Activated naive CD4-positive, alpha-beta T cell treated with anti-CD3 and anti-CD28 coated beads, Interleukin-2, amount 50 U/mL, for 72 hours (primary cell): Measurements from ENCODE around the gene CPLX4. TPM values are rescaled to one million over a fixed set of nuclear protein-coding genes. Genes with fewer than 3 reads are reported as not detected.

Source experiments
- ATAC-seq, 2 donors: fragments of 150-1000 bp; cut with Tn5 transposase; 2 replicates each; pipeline ENCODE4 v1.10.0; 2021; ENCODE audit warnings: mild to moderate bottlenecking in 2 of 2, moderate library complexity in 2 of 2
- DNase-seq, 2 donors: peaks; one replicate each; pipeline ENCODE4 v3.0.0; 2021 to 2022; ENCODE audit warnings: low spot score in 2 of 2
- H3K27ac Mint-ChIP-seq, 2 donors: one replicate each; pipeline ENCODE4 v1.8.0; 2022; ENCODE audit warnings: mild to moderate bottlenecking in 2 of 2, mixed read lengths in 2 of 2
- H3K36me3 Mint-ChIP-seq, 2 donors: one replicate each; pipeline ENCODE4 v1.8.0; 2022; ENCODE audit warnings: mixed read lengths in 2 of 2
- H3K9me3 Mint-ChIP-seq, 2 donors: one replicate each; pipeline ENCODE4 v1.8.0; 2022; ENCODE audit warnings: mixed read lengths in 2 of 2
- total RNA-seq, 2 donors: library from RNA; stranded (reverse); gene quantifications; one replicate each; pipeline ENCODE4 v1.2.3, GENCODE V29; 2022

The CPLX4 gene, protein sequence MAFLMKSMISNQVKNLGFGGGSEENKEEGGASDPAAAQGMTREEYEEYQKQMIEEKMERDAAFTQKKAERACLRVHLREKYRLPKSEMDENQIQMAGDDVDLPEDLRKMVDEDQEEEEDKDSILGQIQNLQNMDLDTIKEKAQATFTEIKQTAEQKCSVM
- total RNA-seq = not detected

DNA sequence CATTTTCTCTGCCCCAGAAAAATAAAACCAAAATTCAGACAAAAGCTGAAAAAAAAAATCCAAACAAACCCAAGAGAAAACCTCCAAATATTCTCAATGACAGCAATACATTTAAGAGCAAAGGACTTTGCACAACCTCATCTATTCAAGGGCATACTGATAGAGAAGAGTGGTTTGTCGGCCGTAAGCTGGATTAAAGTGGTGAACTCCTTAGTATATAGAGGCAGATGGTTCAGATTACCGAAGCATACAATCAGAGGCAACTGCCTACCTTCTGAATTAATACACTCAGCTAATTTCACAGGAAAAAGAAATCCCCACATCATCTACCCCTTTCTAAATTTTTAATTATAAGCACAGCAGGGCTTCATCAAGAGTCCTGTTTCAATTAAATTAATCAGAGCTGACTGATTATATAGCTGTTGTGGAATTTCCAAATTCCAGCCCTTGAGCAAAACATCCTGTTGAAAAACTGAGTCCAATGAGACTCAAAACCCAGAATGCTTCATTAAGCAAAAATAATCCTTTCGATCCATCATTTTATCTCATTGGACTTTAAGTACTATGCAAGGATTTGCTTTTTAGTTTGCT is at the start of gene CPLX4:
Gene CPLX4, minus strand, starts transcription at position 190 of the 591 bp plus-strand sequence. Its CDS starts 187 bp downstream, at position 3.
- DNase-seq (no peak), ATAC-seq (no peak)
- no peaks in the 10 kb centered on the region for H3K9me3 Mint-ChIP-seq
- no peak within 1 kb of the TSS for H3K27ac Mint-ChIP-seq
- H3K36me3 Mint-ChIP-seq = no peaks in the 10 kb centered on the region

DNA sequence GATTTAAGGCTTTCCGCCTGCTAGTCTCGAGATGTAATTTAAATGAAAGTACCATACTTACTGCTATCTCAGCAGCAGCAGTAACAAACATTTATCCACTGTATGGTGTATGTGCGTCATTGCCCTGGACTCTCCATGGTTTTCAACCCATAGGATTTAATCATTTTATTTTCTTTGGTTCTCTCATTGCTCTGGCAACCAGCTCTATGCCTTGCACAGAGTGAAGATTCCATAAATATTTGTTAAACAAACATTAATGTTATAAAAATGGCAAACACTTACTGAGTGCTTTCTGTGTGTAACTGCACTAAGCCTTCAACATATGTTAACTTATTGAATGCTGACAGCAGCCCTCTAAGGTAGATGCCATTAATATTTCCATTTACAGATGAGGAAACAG is 41.9 kb upstream of the CPLX4 start:
- ATAC-seq = no peak
- Mint-ChIP-seq H3K9me3 (no peaks in the 10 kb centered on the region), H3K27ac (no peak overlapping the region), H3K36me3 (peaks cover 21% of the 10 kb centered on the region in 2 donors)
- DNase-seq = no peak

DNA sequence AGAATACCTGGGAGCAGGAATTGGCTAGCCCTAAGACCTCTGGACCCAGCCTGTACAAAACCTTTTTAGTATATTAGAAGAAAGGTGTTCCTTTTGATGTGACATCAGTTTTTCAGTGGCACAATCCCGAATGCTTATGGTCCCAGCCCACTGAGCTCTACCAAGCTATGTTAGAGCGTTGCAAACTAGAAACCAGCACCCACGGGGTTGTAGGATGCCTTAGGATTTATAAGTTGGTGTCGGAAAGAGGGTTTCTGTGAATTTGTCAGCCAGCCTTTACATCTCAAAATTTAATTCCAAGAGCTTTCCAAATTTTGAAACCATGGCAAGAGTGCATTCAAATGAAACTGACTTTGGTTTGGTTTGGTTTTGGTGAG is 41.1 kb upstream of the CPLX4 start:
- peaks cover 21 to 29% of the 10 kb centered on the region in 2 donors for H3K36me3 Mint-ChIP-seq
- DNase-seq (no peak), ATAC-seq (peak; percentile 4 to 30)
- no peaks in the 10 kb centered on the region for H3K9me3 Mint-ChIP-seq
- peak overlapping the region in 1 of 2 donors; percentile 97 for H3K27ac Mint-ChIP-seq

DNA sequence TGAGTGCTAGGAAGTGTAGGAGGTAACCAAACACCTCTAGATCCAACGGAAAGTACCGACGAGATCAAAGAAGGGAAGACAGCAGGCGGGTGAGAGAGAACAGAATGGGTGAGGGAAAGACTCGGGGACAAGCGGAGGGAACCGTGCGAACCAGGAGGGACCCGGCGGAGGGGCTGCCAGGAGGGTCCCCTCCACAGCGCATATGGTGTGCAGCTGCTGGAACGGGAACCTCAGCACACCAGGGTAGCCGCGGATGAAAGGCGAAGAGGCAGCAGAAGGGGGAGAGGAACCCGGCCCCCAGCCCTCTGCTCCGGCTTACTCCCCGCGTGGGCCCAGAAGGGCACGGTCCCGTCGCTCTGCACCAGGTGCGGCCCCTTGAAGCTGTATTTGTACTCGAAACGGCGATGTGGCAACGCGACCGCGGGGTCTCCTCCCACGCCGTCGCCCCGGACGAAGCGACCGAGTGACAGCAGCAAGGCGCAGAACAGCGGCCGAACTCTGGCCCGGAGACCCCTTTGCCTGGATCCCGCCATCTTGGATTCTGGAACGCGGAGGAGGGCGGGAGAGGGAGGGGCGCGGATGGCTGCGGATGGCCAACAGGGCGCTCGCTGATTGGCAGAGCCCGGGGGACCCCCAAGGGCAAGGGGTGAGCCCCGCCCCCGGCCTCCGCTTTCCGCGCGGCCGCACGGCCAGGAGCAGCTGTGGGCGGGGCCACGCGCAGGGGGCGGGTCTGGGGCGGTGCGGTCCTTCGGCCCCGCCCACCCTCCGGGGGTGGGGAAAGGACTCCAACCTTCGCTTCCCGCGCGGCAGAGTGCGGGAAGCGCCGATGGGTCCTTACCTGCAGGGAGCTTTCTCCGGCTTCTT is 40.5 kb upstream of the CPLX4 start, which contains the start of gene LMAN1:
Gene LMAN1, minus strand, starts transcription at position 554 of the 864 bp plus-strand sequence. Its CDS starts 21 bp downstream, at position 533.
- peaks cover 21 to 31% of the 10 kb centered on the region in 2 donors for H3K36me3 Mint-ChIP-seq
- no peaks in the 10 kb centered on the region for H3K9me3 Mint-ChIP-seq
- ATAC-seq = peak; percentile 92 to 93
- peak within 1 kb of the TSS; percentile 95 to 97 for H3K27ac Mint-ChIP-seq
- DNase-seq = peak; percentile 95 to 96

DNA sequence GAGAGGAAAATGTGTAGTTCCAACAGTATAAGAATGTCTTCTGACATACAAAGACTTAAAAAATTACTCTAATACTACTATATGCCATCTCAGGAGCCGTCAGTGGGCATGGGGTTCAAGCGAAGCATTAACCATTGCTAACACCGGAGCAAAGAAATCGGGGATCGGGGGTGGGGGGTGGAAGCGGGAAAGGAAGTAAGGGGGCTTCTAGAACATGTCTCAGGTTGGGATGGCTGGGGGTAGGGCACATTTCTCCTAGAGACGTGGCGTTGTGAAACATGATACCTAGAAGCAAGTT is 39.9 kb upstream of the CPLX4 start:
- H3K27ac Mint-ChIP-seq = peak overlapping the region; percentile 95 to 97
- ATAC-seq (no peak), DNase-seq (no peak)
- H3K36me3 Mint-ChIP-seq = peaks cover 22 to 32% of the 10 kb centered on the region in 2 donors
- H3K9me3 Mint-ChIP-seq = no peaks in the 10 kb centered on the region

DNA sequence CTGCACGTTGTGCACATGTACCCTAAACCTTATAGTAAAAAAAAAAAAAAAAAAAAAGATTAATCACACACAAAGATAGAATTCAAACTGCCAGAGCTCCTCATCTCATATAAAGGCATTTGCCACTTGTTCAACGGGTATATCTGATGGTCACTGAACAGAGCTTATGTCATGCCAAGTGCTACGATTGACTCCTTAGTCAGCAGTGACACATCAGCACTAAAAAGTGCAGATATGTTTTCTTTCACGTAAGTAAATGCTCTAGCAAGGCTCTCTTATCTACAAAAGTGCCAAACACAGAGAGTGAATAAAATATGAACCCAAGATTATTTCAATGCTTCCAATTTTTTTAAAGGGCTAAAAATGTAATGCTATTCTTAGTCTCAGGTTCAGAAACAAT is 39.5 kb upstream of the CPLX4 start:
- no peak for DNase-seq
- Mint-ChIP-seq H3K27ac (peak overlapping the region; percentile 95 to 97), H3K36me3 (peaks cover 26 to 37% of the 10 kb centered on the region in 2 donors), H3K9me3 (no peaks in the 10 kb centered on the region)
- ATAC-seq = no peak

DNA sequence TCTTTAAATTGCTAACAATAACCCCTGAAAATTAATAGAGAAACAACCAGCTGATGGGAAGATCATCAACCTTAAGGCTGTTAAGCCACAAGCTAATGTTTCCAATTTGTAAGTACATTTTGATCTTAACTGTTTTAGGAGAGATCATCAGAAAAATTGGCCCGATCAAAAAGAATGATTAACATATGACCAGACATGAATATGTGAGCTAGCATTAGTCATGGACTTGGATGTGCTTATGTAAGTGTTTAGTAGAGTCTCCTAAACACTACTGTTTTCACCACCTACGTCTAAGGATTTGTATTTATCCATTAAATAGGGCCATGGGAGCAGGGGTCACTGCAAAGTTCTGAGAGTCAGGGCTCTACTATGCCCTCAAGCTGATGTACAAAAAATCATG is 36.3 kb upstream of the CPLX4 start:
- no peak overlapping the region for H3K27ac Mint-ChIP-seq
- H3K9me3 Mint-ChIP-seq = no peaks in the 10 kb centered on the region
- H3K36me3 Mint-ChIP-seq = peaks cover 37 to 56% of the 10 kb centered on the region in 2 donors
- ATAC-seq (no peak), DNase-seq (no peak)

DNA sequence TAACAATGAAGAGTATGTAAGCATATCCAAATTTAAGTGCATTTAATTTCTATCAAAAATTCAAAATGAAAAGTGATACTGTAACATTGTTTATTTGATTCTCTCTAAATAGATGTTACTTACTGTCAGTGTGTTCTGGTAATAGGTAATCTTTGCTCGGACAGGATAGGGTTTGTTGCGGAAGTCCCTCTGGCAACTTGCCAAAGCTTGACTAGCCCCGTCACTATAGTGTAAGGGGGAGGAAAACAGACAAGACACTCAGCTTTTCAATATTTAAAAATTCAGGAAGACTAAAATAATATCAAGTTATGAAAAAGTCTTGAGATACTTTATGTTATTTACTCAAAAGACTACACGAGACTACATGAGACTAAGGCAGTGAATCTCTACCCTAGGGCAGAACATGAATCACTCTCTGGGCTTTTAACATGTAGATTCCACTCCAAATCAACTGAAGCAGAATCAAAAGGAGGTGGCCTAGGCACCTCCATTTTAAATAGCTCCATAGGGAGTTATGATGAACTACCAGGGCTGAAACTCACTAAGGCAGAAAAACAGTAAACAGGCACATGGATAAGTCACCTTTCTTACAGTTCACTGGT is 34.7 kb upstream of the CPLX4 start:
- Mint-ChIP-seq H3K9me3 (no peaks in the 10 kb centered on the region), H3K27ac (no peak overlapping the region), H3K36me3 (peaks cover 39 to 67% of the 10 kb centered on the region in 2 donors)
- ATAC-seq (no peak), DNase-seq (no peak)

DNA sequence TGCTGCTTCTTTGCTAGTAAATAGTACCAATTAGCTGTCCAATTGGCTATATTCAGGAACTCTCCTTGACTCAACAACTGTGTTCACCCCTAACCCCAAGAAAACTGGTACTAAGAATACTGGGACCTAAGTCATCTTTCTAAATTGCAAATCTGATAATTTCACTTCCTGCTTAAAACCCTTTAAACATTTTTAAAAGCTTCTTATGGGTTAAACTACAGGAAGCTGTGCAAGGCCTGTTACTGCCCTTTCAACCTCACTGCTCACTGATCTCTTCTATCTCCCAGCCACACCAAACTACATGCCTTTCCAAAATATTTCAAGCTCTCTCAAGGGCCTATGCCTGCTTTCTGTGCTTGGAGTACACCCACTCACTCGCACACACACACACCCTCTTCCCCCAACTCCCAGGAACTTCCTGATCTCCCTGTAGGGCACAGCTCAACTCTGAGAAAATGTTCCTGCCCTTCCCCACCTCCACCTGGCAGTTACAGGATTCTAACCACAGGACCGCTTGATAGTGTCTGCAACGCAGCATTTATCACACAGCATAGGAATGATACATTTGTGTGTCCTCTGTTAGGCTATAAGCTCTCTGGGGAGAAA is 33.9 kb upstream of the CPLX4 start:
- Mint-ChIP-seq H3K9me3 (no peaks in the 10 kb centered on the region), H3K27ac (peak overlapping the region in 1 of 2 donors; percentile 53), H3K36me3 (peaks cover 36 to 70% of the 10 kb centered on the region in 2 donors)
- DNase-seq (no peak), ATAC-seq (peak in 1 of 2 donors; percentile 69)

DNA sequence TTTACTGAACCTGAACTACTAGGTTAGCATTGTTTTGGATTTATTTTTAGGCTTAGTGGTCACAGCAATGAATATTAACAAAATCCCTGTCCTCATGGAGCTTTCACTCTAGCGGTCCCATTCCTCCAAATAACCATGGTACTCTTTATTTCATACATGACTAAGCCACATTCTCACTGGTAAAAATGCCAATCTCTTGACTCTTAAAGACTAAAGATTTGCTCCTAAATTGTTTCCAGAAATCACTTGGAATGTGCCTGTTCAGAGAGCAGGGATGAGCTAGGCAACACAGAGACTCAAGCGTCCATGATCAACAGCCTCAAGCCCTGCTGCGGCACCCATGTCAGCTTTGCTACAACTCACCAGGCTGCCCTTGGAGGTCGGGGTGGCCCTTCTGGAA is 27.1 kb upstream of the CPLX4 start:
- DNase-seq (no peak), ATAC-seq (no peak)
- Mint-ChIP-seq H3K9me3 (peaks cover 9% of the 10 kb centered on the region in 2 donors), H3K27ac (peak overlapping the region in 1 of 2 donors; percentile 54), H3K36me3 (peaks cover 61 to 83% of the 10 kb centered on the region in 2 donors)

DNA sequence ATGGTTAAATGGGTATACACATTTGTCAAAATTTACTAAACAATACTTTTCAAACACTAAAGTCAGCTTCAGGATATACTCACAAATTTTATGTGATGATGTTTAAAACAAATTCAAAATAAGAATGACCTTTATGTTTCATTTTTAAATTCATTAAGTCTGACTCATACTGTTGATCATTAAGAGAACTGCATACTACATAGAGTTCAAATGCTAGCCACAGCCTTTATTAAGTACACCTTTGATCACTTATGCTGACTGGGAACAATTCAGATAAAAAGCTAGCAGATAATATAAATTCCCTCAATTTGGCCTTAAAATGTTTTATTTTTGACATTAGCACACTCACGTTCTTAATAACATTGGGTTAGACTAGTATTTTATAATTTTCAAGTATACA is 26.5 kb upstream of the CPLX4 start:
- Mint-ChIP-seq H3K9me3 (peaks cover 9% of the 10 kb centered on the region in 2 donors), H3K27ac (no peak overlapping the region), H3K36me3 (peaks cover 61 to 81% of the 10 kb centered on the region in 2 donors)
- DNase-seq (no peak), ATAC-seq (no peak)

DNA sequence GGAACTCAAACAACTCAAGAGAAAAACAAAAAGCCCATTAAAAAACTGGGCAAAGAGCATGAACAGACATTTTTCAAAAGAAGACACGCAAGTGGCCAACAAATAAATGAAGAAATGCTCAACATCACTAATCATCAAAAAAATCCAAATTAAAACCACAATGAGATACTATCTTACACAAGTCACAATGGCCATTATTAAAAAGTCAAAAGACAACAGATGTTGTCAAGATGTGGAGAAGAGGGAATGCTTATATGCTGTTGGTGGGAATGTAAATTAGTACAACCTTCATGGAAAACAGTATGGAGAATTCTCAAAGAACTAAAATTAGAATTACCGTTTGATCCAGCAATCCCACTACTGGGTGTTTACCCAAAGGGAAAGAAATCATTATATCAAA is 25.5 kb upstream of the CPLX4 start:
- peaks cover 56 to 76% of the 10 kb centered on the region in 2 donors for H3K36me3 Mint-ChIP-seq
- peaks cover 9% of the 10 kb centered on the region in 2 donors for H3K9me3 Mint-ChIP-seq
- DNase-seq = no peak
- ATAC-seq = no peak
- no peak overlapping the region for H3K27ac Mint-ChIP-seq

DNA sequence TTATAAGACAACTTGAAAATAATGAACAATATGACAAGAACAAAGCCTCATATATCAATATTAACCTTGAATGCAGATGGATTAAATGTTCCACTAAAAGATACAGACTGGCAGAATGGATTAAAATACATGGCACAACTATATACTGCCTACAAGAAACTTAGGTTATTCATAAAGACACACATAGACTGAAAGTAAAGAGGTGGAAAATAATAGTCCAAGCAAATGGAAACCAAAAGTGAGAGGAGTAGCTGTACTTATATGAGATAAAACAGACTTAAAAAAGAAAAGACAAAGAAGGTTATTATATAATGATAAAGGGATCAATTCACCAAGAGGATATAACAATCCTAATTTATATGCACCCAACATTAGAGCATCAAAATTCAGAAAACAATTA is 22.4 kb upstream of the CPLX4 start:
- H3K36me3 Mint-ChIP-seq = peaks cover 58 to 78% of the 10 kb centered on the region in 2 donors
- H3K27ac Mint-ChIP-seq = peak overlapping the region in 1 of 2 donors; percentile 56
- DNase-seq = no peak
- peaks cover 9% of the 10 kb centered on the region in 2 donors for H3K9me3 Mint-ChIP-seq
- ATAC-seq = peak; percentile 69 to 97

DNA sequence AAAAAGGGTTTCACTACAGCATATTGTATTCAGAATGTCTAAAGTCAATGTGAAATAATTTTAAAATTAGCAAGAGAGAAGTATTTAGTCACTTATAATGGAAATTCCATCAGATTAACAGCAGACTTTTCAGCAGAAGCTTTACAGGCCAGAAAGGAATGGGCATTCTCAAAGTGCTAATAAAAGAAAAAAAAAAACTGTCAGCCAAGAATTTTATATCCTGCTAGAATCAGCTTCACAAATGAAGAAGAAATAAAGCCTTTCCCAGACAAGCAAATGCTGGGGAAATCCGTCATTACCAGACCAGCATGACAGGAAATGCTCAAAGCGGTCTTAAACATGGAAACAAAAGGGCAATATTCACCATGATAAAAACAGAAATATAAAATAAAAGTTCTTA is 21.9 kb upstream of the CPLX4 start:
- DNase-seq (no peak), ATAC-seq (no peak)
- H3K9me3 Mint-ChIP-seq = peaks cover 9% of the 10 kb centered on the region in 2 donors
- H3K27ac Mint-ChIP-seq = peak overlapping the region in 1 of 2 donors; percentile 56
- H3K36me3 Mint-ChIP-seq = peaks cover 53 to 77% of the 10 kb centered on the region in 2 donors

DNA sequence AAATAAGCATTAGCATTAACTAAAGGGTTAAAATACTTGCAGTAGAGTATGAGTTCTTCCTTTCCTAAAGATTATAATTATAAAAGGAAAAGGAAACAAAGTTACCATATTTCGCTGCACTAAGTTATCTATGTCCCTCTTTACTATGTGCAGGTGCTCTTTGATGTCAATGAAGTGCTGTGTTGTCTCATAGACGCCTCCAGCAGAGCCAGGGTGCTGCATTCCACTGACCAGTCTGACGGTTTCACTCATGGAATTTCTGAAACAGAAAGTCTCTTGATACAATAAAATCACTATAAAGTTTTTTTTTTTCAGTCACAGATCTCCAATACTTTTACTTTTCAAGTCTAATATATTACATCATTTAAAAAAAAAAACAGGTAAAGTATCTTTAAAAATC is 14.5 kb upstream of the CPLX4 start:
- ATAC-seq = no peak
- Mint-ChIP-seq H3K9me3 (no peaks in the 10 kb centered on the region), H3K27ac (no peak overlapping the region), H3K36me3 (peaks cover 12 to 45% of the 10 kb centered on the region in 2 donors)
- DNase-seq = no peak

DNA sequence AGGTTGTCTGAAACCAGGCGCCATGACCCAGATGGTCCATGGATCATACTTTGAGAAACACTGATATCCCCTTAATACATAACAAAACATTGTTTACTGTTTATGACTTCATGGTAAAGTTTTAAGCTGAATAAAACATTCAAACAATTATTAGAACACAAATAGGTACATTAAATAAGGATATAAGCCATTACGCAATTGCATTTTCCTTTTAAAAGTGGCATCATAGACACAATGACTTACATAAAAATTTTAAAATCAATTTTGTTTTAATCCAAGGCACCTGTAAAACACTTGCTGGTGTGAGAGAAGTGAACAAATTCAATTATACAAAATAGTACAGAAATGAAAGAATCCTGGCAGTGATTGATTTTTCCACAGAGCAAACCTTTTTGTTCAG is 10.2 kb upstream of the CPLX4 start:
- Mint-ChIP-seq H3K36me3 (peaks cover 7 to 48% of the 10 kb centered on the region in 2 donors), H3K9me3 (peaks cover 0 to 9% of the 10 kb centered on the region in 2 donors), H3K27ac (no peak overlapping the region)
- DNase-seq (no peak), ATAC-seq (no peak)
